ENCODE results near the gene IL18RAP. TPM values are rescaled to one million over a fixed set of nuclear protein-coding genes. Genes with fewer than 3 reads are reported as not detected.

The IL18RAP gene
- total and polyA plus RNA-seq, 2 experiments from 2014 or later = not detected

- no peak overlapping the region for H3K27ac Mint-ChIP-seq
- Histone ChIP-seq H3F3A (replicated peaks; ENCODE audit: low read depth) (no peaks in the 10 kb centered on the region), H3K36me3 (ENCODE audit: insufficient read depth) (no peaks in the 10 kb centered on the region), H3K79me2 (replicated peaks; ENCODE audit: insufficient read depth) (no peaks in the 10 kb centered on the region), H3K4me1 (ENCODE audit: insufficient read depth) (no peaks in the 10 kb centered on the region), H3K27me3 (ENCODE audit: insufficient read depth) (no peaks in the 10 kb centered on the region), H4K20me1 (replicated peaks; ENCODE audit: insufficient read depth) (no peaks in the 10 kb centered on the region), H3K4me2 (no peak overlapping the region), H2AFZ (no peak overlapping the region), H3K4me3 (no peak overlapping the region), H3K27ac (ENCODE audit: low read depth) (no peak overlapping the region), H3K9me2 (ENCODE audit: insufficient read depth) (peaks cover 14% of the 10 kb centered on the region; the same call in 1 of the 2 replicates)
- no peaks in the 10 kb centered on the region for H3K36me3 Mint-ChIP-seq (ENCODE audit: low read depth)
- TF ChIP-seq, protein P1, sequence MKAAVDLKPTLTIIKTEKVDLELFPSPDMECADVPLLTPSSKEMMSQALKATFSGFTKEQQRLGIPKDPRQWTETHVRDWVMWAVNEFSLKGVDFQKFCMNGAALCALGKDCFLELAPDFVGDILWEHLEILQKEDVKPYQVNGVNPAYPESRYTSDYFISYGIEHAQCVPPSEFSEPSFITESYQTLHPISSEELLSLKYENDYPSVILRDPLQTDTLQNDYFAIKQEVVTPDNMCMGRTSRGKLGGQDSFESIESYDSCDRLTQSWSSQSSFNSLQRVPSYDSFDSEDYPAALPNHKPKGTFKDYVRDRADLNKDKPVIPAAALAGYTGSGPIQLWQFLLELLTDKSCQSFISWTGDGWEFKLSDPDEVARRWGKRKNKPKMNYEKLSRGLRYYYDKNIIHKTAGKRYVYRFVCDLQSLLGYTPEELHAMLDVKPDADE (IDR thresholded peaks at IDR 0.05) = no peak
- no peak for TF ChIP-seq ZNF331 (CRISPR knock-in tag; IDR thresholded peaks at IDR 0.05; ENCODE audit: low read depth)
- no peak for TF ChIP-seq ZNF462 (CRISPR knock-in tag; IDR thresholded peaks at IDR 0.05)
- no peak for TF ChIP-seq ZNF114 (CRISPR knock-in tag; IDR thresholded peaks at IDR 0.05)
- TF ChIP-seq EZH2phosphoT487 (IDR thresholded peaks at IDR 0.05; ENCODE audit: unreplicated experiment) = no peak
- TF ChIP-seq EZH2 (IDR thresholded peaks at IDR 0.05; ENCODE audit: low read depth, unreplicated experiment) = no peak
- TF ChIP-seq POLR2AphosphoS5 (IDR thresholded peaks at IDR 0.05; ENCODE audit: low read depth) = no peak
- TF ChIP-seq STAT1 (IDR thresholded peaks at IDR 0.05; ENCODE audit: unreplicated experiment) = no peak
- TF ChIP-seq NANOG (IDR thresholded peaks at IDR 0.05; ENCODE audit: borderline replicate concordance) = no peak
- TF ChIP-seq, protein P2, sequence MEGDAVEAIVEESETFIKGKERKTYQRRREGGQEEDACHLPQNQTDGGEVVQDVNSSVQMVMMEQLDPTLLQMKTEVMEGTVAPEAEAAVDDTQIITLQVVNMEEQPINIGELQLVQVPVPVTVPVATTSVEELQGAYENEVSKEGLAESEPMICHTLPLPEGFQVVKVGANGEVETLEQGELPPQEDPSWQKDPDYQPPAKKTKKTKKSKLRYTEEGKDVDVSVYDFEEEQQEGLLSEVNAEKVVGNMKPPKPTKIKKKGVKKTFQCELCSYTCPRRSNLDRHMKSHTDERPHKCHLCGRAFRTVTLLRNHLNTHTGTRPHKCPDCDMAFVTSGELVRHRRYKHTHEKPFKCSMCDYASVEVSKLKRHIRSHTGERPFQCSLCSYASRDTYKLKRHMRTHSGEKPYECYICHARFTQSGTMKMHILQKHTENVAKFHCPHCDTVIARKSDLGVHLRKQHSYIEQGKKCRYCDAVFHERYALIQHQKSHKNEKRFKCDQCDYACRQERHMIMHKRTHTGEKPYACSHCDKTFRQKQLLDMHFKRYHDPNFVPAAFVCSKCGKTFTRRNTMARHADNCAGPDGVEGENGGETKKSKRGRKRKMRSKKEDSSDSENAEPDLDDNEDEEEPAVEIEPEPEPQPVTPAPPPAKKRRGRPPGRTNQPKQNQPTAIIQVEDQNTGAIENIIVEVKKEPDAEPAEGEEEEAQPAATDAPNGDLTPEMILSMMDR (conservative IDR thresholded peaks at IDR 0.05; ENCODE audit: low read depth in 2 of 2) = no peak
- no peak for TF ChIP-seq JUNB (IDR thresholded peaks at IDR 0.05; ENCODE audit: unreplicated experiment)
- no peak for TF ChIP-seq CREB1 (CRISPR knock-in tag; IDR thresholded peaks at IDR 0.05; ENCODE audit: low read depth)
- TF ChIP-seq REST (IDR thresholded peaks at IDR 0.05; ENCODE audit: unreplicated experiment) = no peak
- peaks cover 1% of the 10 kb centered on the region; the same call in 2 of the 3 replicates for H3K9me3 Mint-ChIP-seq
- H3K27me3 Mint-ChIP-seq (ENCODE audit: insufficient read depth, low read depth, poor library complexity) = no peaks in the 10 kb centered on the region
- H3K4me1 Mint-ChIP-seq = no peaks in the 10 kb centered on the region
- ATAC-seq (no peak), DNase-seq (ENCODE audit: low spot score) (no peak)
- H3K4me3 Mint-ChIP-seq = no peak overlapping the region
These were observed 4.5 kb upstream of the IL18RAP start for GRCh38 chr2:102418421-102418961.

Data from GM23338 (cell line).